ENCODE data around the gene SORCS2.

GRCh38 chr4:7326306-7326692, 134.0 kb downstream of the SORCS2 start:
- TF ChIP-seq, protein P1, sequence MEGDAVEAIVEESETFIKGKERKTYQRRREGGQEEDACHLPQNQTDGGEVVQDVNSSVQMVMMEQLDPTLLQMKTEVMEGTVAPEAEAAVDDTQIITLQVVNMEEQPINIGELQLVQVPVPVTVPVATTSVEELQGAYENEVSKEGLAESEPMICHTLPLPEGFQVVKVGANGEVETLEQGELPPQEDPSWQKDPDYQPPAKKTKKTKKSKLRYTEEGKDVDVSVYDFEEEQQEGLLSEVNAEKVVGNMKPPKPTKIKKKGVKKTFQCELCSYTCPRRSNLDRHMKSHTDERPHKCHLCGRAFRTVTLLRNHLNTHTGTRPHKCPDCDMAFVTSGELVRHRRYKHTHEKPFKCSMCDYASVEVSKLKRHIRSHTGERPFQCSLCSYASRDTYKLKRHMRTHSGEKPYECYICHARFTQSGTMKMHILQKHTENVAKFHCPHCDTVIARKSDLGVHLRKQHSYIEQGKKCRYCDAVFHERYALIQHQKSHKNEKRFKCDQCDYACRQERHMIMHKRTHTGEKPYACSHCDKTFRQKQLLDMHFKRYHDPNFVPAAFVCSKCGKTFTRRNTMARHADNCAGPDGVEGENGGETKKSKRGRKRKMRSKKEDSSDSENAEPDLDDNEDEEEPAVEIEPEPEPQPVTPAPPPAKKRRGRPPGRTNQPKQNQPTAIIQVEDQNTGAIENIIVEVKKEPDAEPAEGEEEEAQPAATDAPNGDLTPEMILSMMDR (conservative IDR thresholded peaks at IDR 0.05; ENCODE audit: low read length): no peak
- no peak for TF ChIP-seq EZH2phosphoT487 (IDR thresholded peaks at IDR 0.05; ENCODE audit: borderline replicate concordance, low read depth, low read length)

All from OCI-LY7 (cell line).